ENCODE data around the gene NTNG1. TPM values are rescaled to one million over a fixed set of nuclear protein-coding genes. Genes with fewer than 3 reads are reported as not detected.

NTNG1 gene
- total RNA-seq, 4 donors from 2014 or later, result 0.20 to 3.0 (median 1.0) TPM

DNA sequence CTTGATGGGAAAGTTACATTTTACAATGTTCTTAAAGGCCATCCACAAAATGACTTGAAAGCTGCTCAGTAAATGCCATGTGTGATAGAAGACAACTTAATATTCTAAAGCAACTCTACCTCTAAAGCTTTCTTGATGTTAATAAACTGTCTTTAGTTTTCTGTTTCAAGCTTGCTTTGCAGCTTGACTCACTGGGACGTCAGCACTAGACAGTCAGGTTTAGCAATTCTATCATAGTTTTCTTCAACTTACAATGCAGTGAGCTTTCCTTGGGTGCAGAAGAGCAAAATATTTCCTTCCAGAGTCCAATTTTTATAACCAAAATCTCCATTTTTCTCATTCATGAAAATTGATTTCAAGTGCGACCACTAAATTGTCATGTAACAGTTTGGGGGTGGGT lies 273.1 kb downstream of the NTNG1 start:
- 62 to 83% methylated on average over 2 of the region's 2 CpGs for WGBS, 2 donors (ENCODE audit: low coverage in 1 of 2)
- no peak overlapping the region for H3K4me3 ChIP-seq
- TF ChIP-seq, protein P1, sequence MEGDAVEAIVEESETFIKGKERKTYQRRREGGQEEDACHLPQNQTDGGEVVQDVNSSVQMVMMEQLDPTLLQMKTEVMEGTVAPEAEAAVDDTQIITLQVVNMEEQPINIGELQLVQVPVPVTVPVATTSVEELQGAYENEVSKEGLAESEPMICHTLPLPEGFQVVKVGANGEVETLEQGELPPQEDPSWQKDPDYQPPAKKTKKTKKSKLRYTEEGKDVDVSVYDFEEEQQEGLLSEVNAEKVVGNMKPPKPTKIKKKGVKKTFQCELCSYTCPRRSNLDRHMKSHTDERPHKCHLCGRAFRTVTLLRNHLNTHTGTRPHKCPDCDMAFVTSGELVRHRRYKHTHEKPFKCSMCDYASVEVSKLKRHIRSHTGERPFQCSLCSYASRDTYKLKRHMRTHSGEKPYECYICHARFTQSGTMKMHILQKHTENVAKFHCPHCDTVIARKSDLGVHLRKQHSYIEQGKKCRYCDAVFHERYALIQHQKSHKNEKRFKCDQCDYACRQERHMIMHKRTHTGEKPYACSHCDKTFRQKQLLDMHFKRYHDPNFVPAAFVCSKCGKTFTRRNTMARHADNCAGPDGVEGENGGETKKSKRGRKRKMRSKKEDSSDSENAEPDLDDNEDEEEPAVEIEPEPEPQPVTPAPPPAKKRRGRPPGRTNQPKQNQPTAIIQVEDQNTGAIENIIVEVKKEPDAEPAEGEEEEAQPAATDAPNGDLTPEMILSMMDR (IDR thresholded peaks at IDR 0.05), result no peak
- TF ChIP-seq EP300 (IDR thresholded peaks at IDR 0.05), result no peak
- TF ChIP-seq POLR2A (IDR thresholded peaks at IDR 0.05), result no peak
- no peak for TF ChIP-seq POLR2AphosphoS5 (IDR thresholded peaks at IDR 0.05)
- H3K36me3 ChIP-seq, result no peaks in the 10 kb centered on the region
- no peaks in the 10 kb centered on the region for H3K27me3 ChIP-seq
- ATAC-seq, result no peak
- H3K27ac ChIP-seq, result no peak overlapping the region
- no peaks in the 10 kb centered on the region for H3K9me3 ChIP-seq
- H3K4me1 ChIP-seq, result peaks cover 0 to 2% (median 0%) of the 10 kb centered on the region in 3 donors

GRCh38 chr1:107414550-107414949 lies 273.7 kb downstream of the NTNG1 start:
- TF ChIP-seq, protein P1 (IDR thresholded peaks at IDR 0.05), result no peak
- TF ChIP-seq POLR2AphosphoS5 (IDR thresholded peaks at IDR 0.05) (no peak), POLR2A (IDR thresholded peaks at IDR 0.05) (no peak), EP300 (IDR thresholded peaks at IDR 0.05) (no peak)
- 66 to 73% methylated on average over 3 of the region's 3 CpGs for WGBS, 2 donors (ENCODE audit: low coverage in 1 of 2)
- no peak overlapping the region for H3K4me3 ChIP-seq
- ATAC-seq, result no peak
- H3K27me3 ChIP-seq, result no peaks in the 10 kb centered on the region
- H3K27ac ChIP-seq, result no peak overlapping the region
- no peaks in the 10 kb centered on the region for H3K36me3 ChIP-seq
- no peaks in the 10 kb centered on the region for H3K9me3 ChIP-seq
- H3K4me1 ChIP-seq, result peaks cover 0 to 2% (median 0%) of the 10 kb centered on the region in 3 donors

- no peak for ATAC-seq
Measured at GRCh38 chr1:107415241-107415640, 274.4 kb downstream of the NTNG1 start.

DNA sequence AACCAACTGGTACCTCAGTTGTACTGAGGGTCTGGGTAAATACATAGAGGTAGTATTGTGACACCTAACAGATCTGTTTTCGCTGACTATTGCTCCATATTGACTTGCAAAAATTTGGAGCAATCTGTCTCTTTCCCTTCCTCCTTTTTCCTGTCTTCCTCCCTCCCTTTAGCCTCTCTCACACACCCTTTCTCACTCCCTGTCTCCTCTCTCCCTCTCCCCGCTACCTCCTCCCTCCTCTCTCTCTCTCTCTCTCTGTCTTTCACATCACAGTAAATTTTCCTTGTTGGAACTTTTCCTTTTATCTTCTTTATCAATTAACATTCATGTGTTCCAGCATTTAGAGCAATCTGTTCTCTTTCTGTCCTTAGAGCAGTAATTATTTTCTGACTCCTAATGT lies 278.2 kb downstream of the NTNG1 start:
- Histone ChIP-seq H3K9me3 (no peaks in the 10 kb centered on the region), H3K27ac (no peak overlapping the region), H3K4me1 (no peaks in the 10 kb centered on the region), H3K4me3 (no peak overlapping the region), H3K27me3 (no peaks in the 10 kb centered on the region), H3K36me3 (no peaks in the 10 kb centered on the region)
- WGBS, 2 donors (ENCODE audit: low coverage in 1 of 2), result 79 to 100% methylated on average over 2 of the region's 2 CpGs
- TF ChIP-seq EP300 (IDR thresholded peaks at IDR 0.05) (no peak), POLR2A (IDR thresholded peaks at IDR 0.05) (no peak), POLR2AphosphoS5 (IDR thresholded peaks at IDR 0.05) (no peak)
- TF ChIP-seq, protein P1 (IDR thresholded peaks at IDR 0.05), result no peak
- no peak for ATAC-seq

More at GRCh38 chr1:107415241-107415640, 274.4 kb downstream of the NTNG1 start:
- Histone ChIP-seq H3K36me3 (no peaks in the 10 kb centered on the region), H3K4me3 (no peak overlapping the region), H3K9me3 (no peaks in the 10 kb centered on the region), H3K27me3 (no peaks in the 10 kb centered on the region), H3K4me1 (peaks cover 0 to 2% (median 0%) of the 10 kb centered on the region in 3 donors), H3K27ac (no peak overlapping the region)
- TF ChIP-seq POLR2A (IDR thresholded peaks at IDR 0.05) (no peak), EP300 (IDR thresholded peaks at IDR 0.05) (no peak), POLR2AphosphoS5 (IDR thresholded peaks at IDR 0.05) (no peak)
- TF ChIP-seq, protein P1 (IDR thresholded peaks at IDR 0.05), result no peak
- WGBS, 2 donors (ENCODE audit: low coverage in 1 of 2), result 85 to 96% methylated on average over 4 of the region's 4 CpGs

GRCh38 chr1:107422901-107423300 lies 282.1 kb downstream of the NTNG1 start:
- ATAC-seq, result no peak
- Histone ChIP-seq H3K4me3 (no peak overlapping the region), H3K27me3 (no peaks in the 10 kb centered on the region), H3K4me1 (no peaks in the 10 kb centered on the region), H3K36me3 (no peaks in the 10 kb centered on the region), H3K9me3 (no peaks in the 10 kb centered on the region), H3K27ac (no peak overlapping the region)
- no peak for TF ChIP-seq POLR2A (IDR thresholded peaks at IDR 0.05)
- TF ChIP-seq EP300 (IDR thresholded peaks at IDR 0.05), result no peak
- TF ChIP-seq, protein P1 (IDR thresholded peaks at IDR 0.05), result no peak
- TF ChIP-seq POLR2AphosphoS5 (IDR thresholded peaks at IDR 0.05), result no peak
- 83 to 86% methylated on average over 1 of the region's 1 CpG for WGBS, 2 donors (ENCODE audit: low coverage in 1 of 2)
